H7 (cell line): ENCODE data around the gene MTPN. TPM values are rescaled to one million over a fixed set of nuclear protein-coding genes. Genes with fewer than 3 reads are reported as not detected.

Source experiments
- DNase-seq: peaks from one replicate; pipeline ENCODE4 v3.0.0; 2012
- H3K27me3 ChIP-seq: 2 replicates; pipeline ENCODE4 v1.6.0; 2011; ENCODE audit warnings: mild to moderate bottlenecking, low read length; ENCODE audit not compliant: control insufficient read depth, insufficient read depth
- H3K36me3 ChIP-seq: replicated peaks from 2 replicates; pipeline ENCODE4 v1.5.1; 2011; ENCODE audit warnings: low read length; ENCODE audit not compliant: control insufficient read depth, insufficient read depth
- H3K4me3 ChIP-seq: 2 replicates; pipeline ENCODE4 v1.5.1; 2011; ENCODE audit warnings: low read depth, mild to moderate bottlenecking, control low read depth, low read length, moderate library complexity; ENCODE audit not compliant: insufficient read depth
- total RNA-seq: library from RNA; depleted of rRNA; stranded (reverse); fragments of >200 nt; shearing (Covaris generic); gene quantifications from 2 replicates; pipeline ENCODE4 v1.2.3, GENCODE V29; 2014

MTPN gene
- total RNA-seq, 1 experiment from 2014 or later = 70.0 TPM

GRCh38 chr7:135910393-135911036 lies 66.6 kb downstream of the MTPN start:
- no peaks in the 10 kb centered on the region for H3K36me3 ChIP-seq
- H3K27me3 ChIP-seq = no peaks in the 10 kb centered on the region
- no peak for DNase-seq
- no peak overlapping the region for H3K4me3 ChIP-seq

GRCh38 chr7:135905858-135906257 lies 71.3 kb downstream of the MTPN start:
- no peak overlapping the region for H3K4me3 ChIP-seq
- no peaks in the 10 kb centered on the region for H3K27me3 ChIP-seq
- no peak for DNase-seq
- no peaks in the 10 kb centered on the region for H3K36me3 ChIP-seq

GRCh38 chr7:135905355-135905754 lies 71.8 kb downstream of the MTPN start:
- no peaks in the 10 kb centered on the region for H3K36me3 ChIP-seq
- DNase-seq = no peak
- no peaks in the 10 kb centered on the region for H3K27me3 ChIP-seq
- no peak overlapping the region for H3K4me3 ChIP-seq

GRCh38 chr7:135904282-135904681 lies 72.9 kb downstream of the MTPN start:
- H3K4me3 ChIP-seq = no peak overlapping the region
- DNase-seq = no peak
- H3K36me3 ChIP-seq = no peaks in the 10 kb centered on the region
- H3K27me3 ChIP-seq = no peaks in the 10 kb centered on the region

GRCh38 chr7:135901585-135902540 lies 75.3 kb downstream of the MTPN start:
- H3K27me3 ChIP-seq = no peaks in the 10 kb centered on the region
- no peaks in the 10 kb centered on the region for H3K36me3 ChIP-seq
- DNase-seq = no peak
- H3K4me3 ChIP-seq = no peak overlapping the region

GRCh38 chr7:135900065-135900546 lies 77.1 kb downstream of the MTPN start:
- Histone ChIP-seq H3K36me3 (no peaks in the 10 kb centered on the region), H3K27me3 (no peaks in the 10 kb centered on the region), H3K4me3 (no peak overlapping the region)
- DNase-seq = no peak

GRCh38 chr7:135899458-135900064 lies 77.6 kb downstream of the MTPN start:
- DNase-seq = no peak

GRCh38 chr7:135898226-135898625 lies 78.9 kb downstream of the MTPN start:
- no peaks in the 10 kb centered on the region for H3K27me3 ChIP-seq
- no peak for DNase-seq
- H3K4me3 ChIP-seq = no peak overlapping the region
- no peaks in the 10 kb centered on the region for H3K36me3 ChIP-seq

More at GRCh38 chr7:135899458-135900064, 77.6 kb downstream of the MTPN start:
- no peaks in the 10 kb centered on the region for H3K27me3 ChIP-seq
- no peak overlapping the region for H3K4me3 ChIP-seq
- H3K36me3 ChIP-seq = no peaks in the 10 kb centered on the region

- no peak for DNase-seq
- no peaks in the 10 kb centered on the region for H3K36me3 ChIP-seq
- H3K27me3 ChIP-seq = no peaks in the 10 kb centered on the region
- no peak overlapping the region for H3K4me3 ChIP-seq
Observed at GRCh38 chr7:135894816-135895215, 82.3 kb downstream of the MTPN start.

GRCh38 chr7:135889823-135890222 lies 87.3 kb downstream of the MTPN start:
- Histone ChIP-seq H3K27me3 (no peaks in the 10 kb centered on the region), H3K4me3 (no peak overlapping the region), H3K36me3 (no peaks in the 10 kb centered on the region)
- no peak for DNase-seq

GRCh38 chr7:135888740-135889139 lies 88.4 kb downstream of the MTPN start:
- no peaks in the 10 kb centered on the region for H3K27me3 ChIP-seq
- no peak for DNase-seq
- H3K36me3 ChIP-seq = no peaks in the 10 kb centered on the region
- no peak overlapping the region for H3K4me3 ChIP-seq

GRCh38 chr7:135886345-135887132 lies 90.6 kb downstream of the MTPN start:
- DNase-seq = no peak
- Histone ChIP-seq H3K27me3 (no peaks in the 10 kb centered on the region), H3K36me3 (no peaks in the 10 kb centered on the region), H3K4me3 (no peak overlapping the region)

- H3K27me3 ChIP-seq = no peaks in the 10 kb centered on the region
- no peak for DNase-seq
- no peak overlapping the region for H3K4me3 ChIP-seq
- no peaks in the 10 kb centered on the region for H3K36me3 ChIP-seq
Observed at GRCh38 chr7:135884495-135885232, 92.5 kb downstream of the MTPN start.
